Measurements from ENCODE around the gene MAX. TPM values are rescaled to one million over a fixed set of nuclear protein-coding genes. Genes with fewer than 3 reads are reported as not detected.

The MAX gene
- polyA plus RNA-seq: 11.4 and 20.4 TPM in 2 replicates

GRCh38 chr14:65102441-65103149 is at the start of gene MAX:
Gene MAX (minus strand): TSS chr14:65102517. CDS start chr14:65102339, 178 bp downstream.

Other genes starting within 250 kb of the MAX start
- gene SPTB, start 222.6 kb downstream of the MAX start, polyA plus RNA-seq: 0.50 and 1.0 TPM in 2 replicates
- 309 and 360 TPM in 2 replicates for gene CHURC1, start 188.1 kb downstream of the MAX start, polyA plus RNA-seq
- gene GPX2, start 159.8 kb downstream of the MAX start, polyA plus RNA-seq: 5.0 TPM in 1 of 2 replicates, not detected in the other
- gene RAB15, start 130.2 kb downstream of the MAX start, polyA plus RNA-seq: 4.3 and 13.8 TPM in 2 replicates
- 19.4 and 19.6 TPM in 2 replicates for gene FNTB, start 115.6 kb downstream of the MAX start, polyA plus RNA-seq